ENCODE measurements around the gene PIGP. TPM values are rescaled to one million over a fixed set of nuclear protein-coding genes. Genes with fewer than 3 reads are reported as not detected.
"Not testable (repeated sequence)": the region's sequence is repeated elsewhere in the genome, so short reads cannot be mapped to it uniquely, and the experiment has no call there.

PIGP gene
- total RNA-seq, 1 donor from 2014 or later = 21.2 TPM

GRCh38 chr21:37040212-37040611 is 32.7 kb downstream of the PIGP start:
- no peaks in the 10 kb centered on the region for H3K36me3 Mint-ChIP-seq (ENCODE audit: low read depth, unreplicated experiment)
- Histone ChIP-seq H3K4me1 (ENCODE audit: insufficient read depth, low read length) (no peaks in the 10 kb centered on the region), H3K4me3 (ENCODE audit: insufficient read depth, low read depth, low read length) (no peak overlapping the region), H3K27me3 (ENCODE audit: insufficient read depth, low read length) (no peaks in the 10 kb centered on the region), H3K9ac (ENCODE audit: low read length) (no peak overlapping the region), H3K9me3 (ENCODE audit: insufficient read depth, low read depth, low read length) (no peaks in the 10 kb centered on the region), H4K20me1 (ENCODE audit: insufficient read depth, low read length) (no peaks in the 10 kb centered on the region), H3K27ac (ENCODE audit: low read depth, low read length) (no peak overlapping the region), H3K36me3 (ENCODE audit: insufficient read depth, low read length) (no peaks in the 10 kb centered on the region), H2AFZ (ENCODE audit: low read depth, low read length) (no peak overlapping the region), H3K79me2 (ENCODE audit: insufficient read depth, low read length) (no peaks in the 10 kb centered on the region), H3K4me2 (ENCODE audit: low read length) (no peak overlapping the region)
- DNase-seq (ENCODE audit: low read depth) (no peak), FAIRE-seq (no peak)
- no peak overlapping the region for H3K27ac Mint-ChIP-seq (ENCODE audit: unreplicated experiment)
- H3K4me3 Mint-ChIP-seq (ENCODE audit: unreplicated experiment) = no peak overlapping the region
- no peaks in the 10 kb centered on the region for H3K9me3 Mint-ChIP-seq (ENCODE audit: unreplicated experiment)
- H3K27me3 Mint-ChIP-seq (ENCODE audit: low read depth, unreplicated experiment) = peaks cover 3% of the 10 kb centered on the region
- TF ChIP-seq EZH2 (IDR thresholded peaks at IDR 0.05; ENCODE audit: insufficient read depth, low read length) = no peak
- TF ChIP-seq CTCF (IDR thresholded peaks at IDR 0.05; ENCODE audit: insufficient read depth, low read depth, low read length) = no peak
- H3K4me1 Mint-ChIP-seq (ENCODE audit: low read depth, unreplicated experiment) = no peaks in the 10 kb centered on the region

GRCh38 chr21:37039411-37040075 is 33.3 kb downstream of the PIGP start:
- DNase-seq (ENCODE audit: low read depth) (no peak), FAIRE-seq (no peak)
- Histone ChIP-seq H3K36me3 (ENCODE audit: insufficient read depth, low read length) (no peaks in the 10 kb centered on the region), H3K27ac (ENCODE audit: low read depth, low read length) (no peak overlapping the region), H2AFZ (ENCODE audit: low read depth, low read length) (no peak overlapping the region), H3K79me2 (ENCODE audit: insufficient read depth, low read length) (no peaks in the 10 kb centered on the region), H4K20me1 (ENCODE audit: insufficient read depth, low read length) (no peaks in the 10 kb centered on the region), H3K4me2 (ENCODE audit: low read length) (no peak overlapping the region), H3K4me3 (ENCODE audit: insufficient read depth, low read depth, low read length) (no peak overlapping the region), H3K9me3 (ENCODE audit: insufficient read depth, low read depth, low read length) (no peaks in the 10 kb centered on the region), H3K9ac (ENCODE audit: low read length) (no peak overlapping the region), H3K4me1 (ENCODE audit: insufficient read depth, low read length) (no peaks in the 10 kb centered on the region), H3K27me3 (ENCODE audit: insufficient read depth, low read length) (no peaks in the 10 kb centered on the region)
- Mint-ChIP-seq H3K36me3 (ENCODE audit: low read depth, unreplicated experiment) (no peaks in the 10 kb centered on the region), H3K27me3 (ENCODE audit: low read depth, unreplicated experiment) (peaks cover 3% of the 10 kb centered on the region), H3K4me1 (ENCODE audit: low read depth, unreplicated experiment) (no peaks in the 10 kb centered on the region), H3K4me3 (ENCODE audit: unreplicated experiment) (no peak overlapping the region), H3K9me3 (ENCODE audit: unreplicated experiment) (no peaks in the 10 kb centered on the region), H3K27ac (ENCODE audit: unreplicated experiment) (no peak overlapping the region)
- TF ChIP-seq EZH2 (IDR thresholded peaks at IDR 0.05; ENCODE audit: insufficient read depth, low read length) (no peak), CTCF (IDR thresholded peaks at IDR 0.05; ENCODE audit: insufficient read depth, low read depth, low read length) (no peak)

GRCh38 chr21:37036177-37036576 is 36.7 kb downstream of the PIGP start:
- FAIRE-seq = no peak
- TF ChIP-seq CTCF (IDR thresholded peaks at IDR 0.05; ENCODE audit: insufficient read depth, low read depth, low read length) = no peak
- TF ChIP-seq EZH2 (IDR thresholded peaks at IDR 0.05; ENCODE audit: insufficient read depth, low read length) = no peak
- H3K4me1 ChIP-seq (ENCODE audit: insufficient read depth, low read length) = no peaks in the 10 kb centered on the region
- H3K4me3 ChIP-seq (ENCODE audit: insufficient read depth, low read depth, low read length) = no peak overlapping the region
- H3K4me2 ChIP-seq (ENCODE audit: low read length) = no peak overlapping the region
- H3K4me3 Mint-ChIP-seq (ENCODE audit: unreplicated experiment) = no peak overlapping the region
- no peaks in the 10 kb centered on the region for H3K9me3 ChIP-seq (ENCODE audit: insufficient read depth, low read depth, low read length)
- no peak overlapping the region for H3K9ac ChIP-seq (ENCODE audit: low read length)
- DNase-seq (ENCODE audit: low read depth) = no peak
- no peak overlapping the region for H2AFZ ChIP-seq (ENCODE audit: low read depth, low read length)
- H3K36me3 ChIP-seq (ENCODE audit: insufficient read depth, low read length) = no peaks in the 10 kb centered on the region
- H3K27me3 Mint-ChIP-seq (ENCODE audit: low read depth, unreplicated experiment) = no peaks in the 10 kb centered on the region
- no peaks in the 10 kb centered on the region for H3K27me3 ChIP-seq (ENCODE audit: insufficient read depth, low read length)
- H3K36me3 Mint-ChIP-seq (ENCODE audit: low read depth, unreplicated experiment) = no peaks in the 10 kb centered on the region
- no peaks in the 10 kb centered on the region for H4K20me1 ChIP-seq (ENCODE audit: insufficient read depth, low read length)
- H3K27ac Mint-ChIP-seq (ENCODE audit: unreplicated experiment) = no peak overlapping the region
- peaks cover 9% of the 10 kb centered on the region for H3K4me1 Mint-ChIP-seq (ENCODE audit: low read depth, unreplicated experiment)
- H3K79me2 ChIP-seq (ENCODE audit: insufficient read depth, low read length) = no peaks in the 10 kb centered on the region
- H3K9me3 Mint-ChIP-seq (ENCODE audit: unreplicated experiment) = no peaks in the 10 kb centered on the region
- no peak overlapping the region for H3K27ac ChIP-seq (ENCODE audit: low read depth, low read length)

- peak overlapping the region; percentile 41 for H3K27ac Mint-ChIP-seq (ENCODE audit: unreplicated experiment)
- H3K27me3 Mint-ChIP-seq (ENCODE audit: low read depth, unreplicated experiment); H3K4me3 ChIP-seq (ENCODE audit: insufficient read depth, low read depth, low read length); H3K4me3 Mint-ChIP-seq (ENCODE audit: unreplicated experiment); H3K27ac ChIP-seq (ENCODE audit: low read depth, low read length); H3K4me1 Mint-ChIP-seq (ENCODE audit: low read depth, unreplicated experiment); H3K27me3 ChIP-seq (ENCODE audit: insufficient read depth, low read length); H3K4me2 ChIP-seq (ENCODE audit: low read length); FAIRE-seq; DNase-seq (ENCODE audit: low read depth); H3K9me3 Mint-ChIP-seq (ENCODE audit: unreplicated experiment); H3K79me2 ChIP-seq (ENCODE audit: insufficient read depth, low read length); H3K9ac ChIP-seq (ENCODE audit: low read length); H4K20me1 ChIP-seq (ENCODE audit: insufficient read depth, low read length); H3K4me1 ChIP-seq (ENCODE audit: insufficient read depth, low read length); H2AFZ ChIP-seq (ENCODE audit: low read depth, low read length); H3K36me3 Mint-ChIP-seq (ENCODE audit: low read depth, unreplicated experiment); H3K36me3 ChIP-seq (ENCODE audit: insufficient read depth, low read length); H3K9me3 ChIP-seq (ENCODE audit: insufficient read depth, low read depth, low read length): not testable (repeated sequence)
These were observed 38.5 kb downstream of the PIGP start for GRCh38 chr21:37034394-37034793.
